NT2/D1 (cell line): ENCODE results near the gene XK.

Experiments used
- SUZ12 ChIP-seq: IDR thresholded peaks from 2 replicates; pipeline ENCODE4 v1.6.1; 2011; ENCODE audit not compliant: insufficient read length, insufficient read depth; ENCODE audit errors: extremely low read depth
- YY1 ChIP-seq: IDR thresholded peaks from 2 replicates; pipeline ENCODE4 v1.6.1; 2011; ENCODE audit not compliant: insufficient read length, insufficient read depth
- ZNF274 ChIP-seq: IDR thresholded peaks from 2 replicates; pipeline ENCODE4 v1.6.1; 2011; ENCODE audit warnings: mild to moderate bottlenecking, low read depth, low read length

DNA sequence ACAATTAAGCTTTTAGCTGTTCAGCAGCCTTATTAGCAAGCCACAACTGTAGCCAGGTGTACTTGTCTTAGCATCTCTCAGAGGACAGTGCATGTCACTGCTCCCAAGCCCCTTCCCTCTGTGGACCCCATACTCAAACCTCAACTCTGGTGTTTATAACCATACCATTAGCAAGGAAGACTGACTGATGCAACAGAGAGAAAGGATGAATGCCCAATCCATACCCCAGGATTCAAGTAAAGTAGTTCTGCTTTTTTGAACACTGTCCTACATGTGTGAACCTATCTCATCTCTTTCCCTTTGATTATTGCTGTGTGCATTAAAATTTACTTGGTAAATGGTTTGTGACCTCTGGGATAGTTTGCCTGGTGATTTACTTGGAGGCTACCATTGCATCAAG is 71.5 kb downstream of the XK start:
- TF ChIP-seq SUZ12 (no peak), YY1 (no peak), ZNF274 (no peak)
